Activated CD8-positive, alpha-beta memory T cell treated with anti-CD3 and anti-CD28 coated beads, Interleukin-2, amount 50 U/mL, for 48 hours (primary cell): ENCODE measurements around the gene LONRF2.

Source experiments
- DNase-seq: peaks from one replicate; pipeline ENCODE4 v3.0.0-alpha.2; 2020

The LONRF2 gene

GRCh38 chr2:100299548-100299947, 22.8 kb downstream of the LONRF2 start:
- DNase-seq = no peak

GRCh38 chr2:100297511-100297910, 24.8 kb downstream of the LONRF2 start:
- DNase-seq = no peak

DNA sequence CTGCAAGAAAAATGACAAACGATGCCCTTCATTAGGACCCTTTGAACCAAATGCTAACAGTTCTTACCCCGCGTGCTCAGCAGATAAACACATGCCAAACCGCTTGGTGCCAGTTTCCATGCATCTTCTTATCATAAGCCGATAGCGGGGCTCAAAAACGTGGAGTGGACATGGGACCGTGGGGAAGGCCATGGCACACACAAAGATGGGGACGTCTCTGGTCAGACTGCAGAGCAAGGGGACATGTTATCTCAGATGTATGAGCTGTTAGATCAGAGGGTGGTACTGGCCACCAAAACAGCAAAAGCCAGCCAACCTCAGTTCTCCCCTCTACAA, 28.2 kb downstream of the LONRF2 start:
- DNase-seq = no peak

DNA sequence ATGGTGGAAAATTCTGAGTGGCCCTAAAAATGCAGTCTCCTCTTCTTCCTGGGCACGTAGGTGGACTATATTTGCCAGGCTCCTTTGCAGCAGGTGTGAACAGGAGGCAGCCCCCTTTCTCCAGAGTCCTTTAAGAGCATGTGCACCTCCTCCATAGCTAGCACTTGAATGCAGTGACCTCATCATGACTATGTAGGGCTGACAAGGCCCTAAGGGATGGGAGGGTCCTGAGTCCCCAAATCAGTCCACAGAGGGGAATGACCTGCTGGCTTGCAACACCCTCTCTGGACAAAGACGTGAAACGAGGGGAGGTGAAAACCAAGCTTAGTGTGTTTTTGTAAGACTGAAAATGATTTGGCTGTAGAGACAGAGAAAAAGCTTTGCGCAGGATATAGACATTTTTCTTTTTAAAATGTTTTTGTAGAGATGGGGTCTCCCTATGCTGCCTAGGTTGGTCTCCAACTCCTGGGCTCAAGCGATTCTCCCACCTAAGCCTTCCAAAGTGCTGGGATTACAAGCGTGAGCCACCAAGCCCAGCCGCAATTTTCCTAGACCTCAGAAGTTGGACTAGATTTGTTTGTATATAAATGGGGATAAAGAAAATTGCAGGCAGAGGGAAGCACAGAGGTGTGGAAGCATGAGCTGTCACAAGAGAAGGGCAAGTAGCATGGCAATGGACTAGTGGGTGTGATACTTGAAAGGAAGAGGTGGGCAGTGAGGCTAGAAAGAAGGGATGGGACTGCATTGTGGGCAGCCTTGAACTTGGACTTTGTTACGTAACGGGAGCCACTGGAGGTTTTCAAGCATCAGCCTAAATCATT, 28.8 kb downstream of the LONRF2 start:
- DNase-seq = no peak

- peak; percentile 60 for DNase-seq
These were observed 30.2 kb downstream of the LONRF2 start for GRCh38 chr2:100292022-100292580.

DNA sequence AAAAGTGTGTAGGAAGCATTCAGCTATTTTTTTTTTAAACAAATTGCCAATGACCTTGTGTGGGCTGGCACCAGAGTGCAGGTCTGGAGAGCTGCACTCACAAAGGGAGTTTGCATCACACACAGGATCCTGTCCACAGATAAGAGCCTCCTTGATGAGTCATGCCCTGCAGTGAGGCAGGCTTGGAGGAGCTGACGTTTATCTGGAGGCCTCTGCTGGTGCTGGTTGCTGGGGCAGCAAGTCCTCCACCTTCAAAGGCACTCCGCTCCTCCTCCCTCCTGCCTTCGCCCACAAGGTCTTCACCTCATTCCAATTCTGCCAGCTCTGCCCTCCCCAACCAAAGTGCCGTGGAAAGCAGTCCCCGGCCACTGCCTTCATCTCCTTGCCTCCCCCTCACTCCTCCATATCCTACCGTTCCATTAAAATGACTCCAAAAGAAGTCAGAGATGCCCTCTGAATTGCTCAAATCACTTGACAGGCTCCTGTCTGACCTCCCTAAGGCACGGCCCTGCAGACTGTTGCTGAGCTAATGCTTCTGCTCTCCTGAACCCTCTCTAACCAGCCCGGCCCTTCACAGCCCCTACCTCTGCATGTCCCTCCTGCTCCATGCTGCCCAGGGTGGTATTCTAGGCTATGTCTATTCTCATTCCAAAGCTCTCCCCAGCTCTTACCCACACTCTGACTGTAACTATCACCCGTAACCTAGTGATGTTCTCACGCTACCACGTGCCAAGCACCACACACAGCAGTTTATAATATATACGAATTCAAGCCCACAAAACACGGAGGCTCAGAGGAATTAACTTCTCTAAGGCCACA, 30.9 kb downstream of the LONRF2 start:
- DNase-seq = peak; percentile 69

DNA sequence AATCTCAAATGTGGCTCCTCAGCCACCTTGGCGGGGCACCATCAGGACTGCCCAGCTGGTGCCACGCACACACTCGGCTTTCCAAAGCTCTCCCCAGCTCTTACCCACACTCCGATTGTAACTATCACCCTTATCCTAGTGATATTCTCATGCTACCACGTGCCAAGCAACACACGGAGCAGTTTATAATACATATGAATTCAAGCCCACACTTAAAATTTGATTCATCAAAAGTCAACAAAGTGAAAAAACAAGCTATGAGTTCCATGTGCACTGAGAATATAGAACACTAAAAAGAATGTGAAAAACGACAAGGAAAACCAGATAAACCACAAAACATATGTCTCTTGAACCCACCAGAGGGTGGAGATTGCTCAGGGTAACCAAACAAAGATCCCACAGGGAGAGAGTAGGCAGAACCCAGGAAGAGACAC, 31.6 kb downstream of the LONRF2 start:
- DNase-seq = no peak

GRCh38 chr2:100289020-100289419, 33.3 kb downstream of the LONRF2 start:
- no peak for DNase-seq

DNA sequence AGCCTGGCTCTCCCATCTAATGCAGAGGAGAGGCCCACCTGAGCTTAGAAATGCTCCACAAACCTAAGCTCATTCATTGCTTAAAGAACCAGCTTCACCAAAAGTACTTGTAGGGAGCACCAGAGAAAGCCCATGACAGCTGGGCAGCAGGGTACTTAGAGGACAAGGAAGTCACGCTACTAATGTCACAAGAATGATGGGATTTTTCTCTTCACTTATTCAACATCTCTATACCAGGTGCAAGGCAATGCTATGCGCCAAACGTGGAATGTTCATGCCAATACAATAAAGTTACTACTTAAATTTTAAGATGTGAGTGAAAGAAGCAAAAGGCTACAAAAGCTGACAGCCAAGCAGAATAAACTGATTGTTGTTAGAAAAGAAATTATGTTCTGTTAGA, 36.0 kb downstream of the LONRF2 start:
- no peak for DNase-seq

GRCh38 chr2:100285691-100286090, 36.6 kb downstream of the LONRF2 start:
- DNase-seq = no peak

GRCh38 chr2:100285011-100285410, 37.3 kb downstream of the LONRF2 start:
- DNase-seq = no peak

DNA sequence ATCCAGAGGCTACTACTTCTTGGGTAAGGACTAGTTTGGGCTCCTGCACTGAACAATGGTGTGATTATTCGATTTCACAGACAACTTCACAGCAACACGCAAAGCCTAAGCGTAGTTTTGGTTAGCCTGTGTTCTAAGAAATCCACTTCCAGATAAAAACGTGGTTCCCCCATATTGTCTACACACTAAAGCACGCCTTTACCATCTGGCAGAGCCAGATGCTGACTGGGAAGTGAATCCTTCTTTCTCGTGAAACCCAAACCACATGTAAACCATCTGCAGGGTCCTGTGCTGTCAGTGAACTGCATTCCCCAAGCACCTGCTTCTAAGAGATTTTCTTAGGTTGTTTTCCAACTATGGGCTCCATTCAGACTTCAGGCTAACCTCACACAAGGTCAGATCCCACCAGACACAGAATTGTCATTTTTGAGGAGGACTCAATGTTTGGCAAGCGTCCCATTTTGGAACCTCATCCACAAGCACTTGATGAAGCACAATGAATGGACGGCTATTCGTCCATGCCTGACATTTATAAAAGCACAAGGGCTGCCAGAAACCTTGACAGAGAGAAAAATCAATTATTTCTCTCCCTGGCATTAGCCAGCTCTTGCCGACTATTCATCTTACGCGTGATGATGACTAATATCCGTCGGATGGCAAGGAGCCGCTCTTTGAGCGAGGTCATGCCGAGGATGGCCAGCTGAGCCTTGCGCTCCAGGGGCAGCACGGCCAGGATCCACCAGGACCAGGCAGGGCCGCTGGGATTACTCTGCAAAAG, 38.4 kb downstream of the LONRF2 start:
- DNase-seq = no peak

DNA sequence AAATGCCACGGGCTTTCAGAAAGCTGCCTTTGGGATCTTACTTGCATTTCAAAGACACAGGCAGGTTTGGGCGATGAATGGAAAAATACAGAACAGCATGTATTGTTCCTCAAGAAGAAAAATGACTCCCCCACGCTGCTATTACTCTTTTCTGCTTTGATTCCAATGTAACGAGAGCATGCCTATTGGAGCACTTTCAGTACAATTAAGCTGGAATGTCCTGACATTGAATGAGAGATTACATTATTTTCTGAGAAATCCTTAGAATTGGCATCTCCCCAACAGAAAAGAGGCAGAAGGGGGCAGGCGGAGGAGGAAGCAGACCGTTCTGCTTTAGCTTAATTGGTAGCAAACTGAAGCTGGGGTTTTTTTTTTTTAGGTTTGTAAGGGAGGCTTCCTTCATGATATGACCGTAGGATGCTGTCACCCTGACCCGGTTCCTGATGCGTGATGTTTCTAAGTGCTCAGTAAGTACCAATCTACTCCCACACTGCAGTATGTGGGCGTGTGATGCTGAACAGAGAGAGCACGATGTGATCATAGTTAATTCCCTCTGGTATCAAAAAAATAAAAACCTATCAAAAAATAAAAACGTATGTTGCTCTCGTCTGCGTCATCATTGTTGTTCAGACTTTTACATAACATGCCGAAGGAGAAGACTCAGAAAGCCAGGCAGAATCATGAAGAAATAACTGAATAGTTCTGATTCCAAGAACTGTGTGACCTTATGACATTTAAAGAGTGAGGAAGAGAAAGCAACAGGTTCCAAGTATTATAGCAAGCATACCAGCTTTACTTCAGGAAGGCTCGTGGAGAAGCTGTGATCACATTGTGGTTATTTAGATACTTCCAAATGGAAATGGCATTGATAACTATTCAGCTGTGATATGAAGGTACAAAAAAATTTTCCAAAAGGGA, 40.5 kb downstream of the LONRF2 start:
- no peak for DNase-seq

GRCh38 chr2:100279586-100280534, 42.4 kb downstream of the LONRF2 start:
- no peak for DNase-seq

DNA sequence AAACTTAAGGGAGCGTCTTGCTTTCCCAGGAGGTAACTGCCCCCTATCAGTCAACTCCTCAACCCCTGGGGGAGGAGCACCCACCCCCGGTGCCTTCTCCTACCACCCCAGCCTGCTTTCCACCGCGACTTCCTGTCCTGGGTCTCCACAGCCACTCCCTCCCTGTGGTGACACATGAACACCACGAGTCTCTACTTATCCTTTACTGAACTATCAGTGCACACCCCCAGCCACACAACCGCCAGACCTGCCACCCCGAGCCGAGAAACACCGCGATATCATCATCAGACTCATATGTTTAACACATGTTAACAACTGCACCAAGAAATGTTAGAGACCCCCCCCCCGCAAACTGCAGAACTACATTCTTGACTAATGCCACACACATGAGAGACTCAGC, 43.3 kb downstream of the LONRF2 start:
- DNase-seq = no peak

DNA sequence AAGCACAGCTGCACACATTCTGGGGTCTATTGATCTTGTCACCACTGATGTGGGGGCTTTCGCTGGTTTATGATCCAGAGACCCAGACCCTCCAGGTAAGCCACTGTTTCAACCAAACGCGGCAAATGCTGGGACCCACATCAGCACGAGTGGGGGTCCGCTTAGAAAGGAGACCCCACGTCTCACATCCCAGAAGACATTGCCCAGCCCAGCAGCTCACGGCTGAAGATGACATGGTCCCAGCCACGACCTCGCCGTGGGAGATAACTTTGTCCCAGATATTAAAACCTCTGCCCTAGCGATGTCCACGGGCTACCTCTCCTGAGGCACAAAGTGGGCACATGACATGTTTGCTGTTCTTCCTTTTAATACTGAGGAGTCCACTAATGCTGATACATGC, 43.8 kb downstream of the LONRF2 start:
- DNase-seq = no peak

DNA sequence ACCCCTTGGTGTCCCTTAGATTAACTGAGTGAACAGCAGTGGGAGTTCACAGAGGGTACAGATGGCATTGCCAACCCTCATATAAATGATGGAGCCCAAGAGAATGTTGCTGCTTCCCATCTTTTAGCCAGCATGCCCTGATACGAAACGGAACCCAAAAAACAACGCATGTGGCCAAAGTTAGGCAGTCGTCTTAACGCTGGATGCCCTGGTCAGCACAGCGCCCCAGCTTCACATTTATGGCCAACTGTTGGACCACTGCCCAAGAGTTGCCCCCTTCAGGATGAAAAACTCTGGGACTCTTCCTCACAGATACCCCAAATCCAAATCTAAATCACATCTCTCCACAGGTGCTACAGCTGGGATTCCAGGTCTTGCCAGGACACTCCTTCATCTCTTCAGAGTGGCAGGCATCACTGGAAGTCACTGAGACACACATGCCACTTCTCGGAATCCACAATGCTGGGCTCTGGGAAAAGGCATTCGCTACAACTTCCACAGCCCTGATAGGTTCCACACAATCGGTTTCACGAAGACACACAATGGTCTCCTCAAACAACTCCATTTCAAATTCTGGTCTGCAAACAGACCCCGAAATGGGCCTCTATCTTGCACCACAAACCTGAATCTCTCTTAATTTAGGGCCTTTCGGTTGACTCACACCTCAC, 44.6 kb downstream of the LONRF2 start:
- DNase-seq = no peak

DNA sequence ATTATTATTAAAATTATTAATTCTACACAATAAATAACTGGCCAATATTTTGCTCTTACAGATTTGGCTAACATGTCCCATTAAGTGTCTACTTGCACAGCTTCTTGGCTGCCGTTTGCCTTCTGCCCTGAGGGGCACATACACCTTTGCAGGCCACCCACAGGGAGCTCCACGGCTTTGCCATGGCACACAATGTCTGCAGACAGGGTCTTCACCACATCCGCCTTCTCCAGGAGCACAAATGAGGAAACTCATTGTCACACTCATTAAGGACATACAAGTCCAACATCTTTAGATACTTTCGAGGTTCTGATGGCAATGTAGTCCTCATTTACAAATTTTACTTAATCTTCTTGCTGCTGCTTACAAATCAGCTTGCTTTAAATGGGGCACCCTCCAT, 45.6 kb downstream of the LONRF2 start:
- no peak for DNase-seq

DNA sequence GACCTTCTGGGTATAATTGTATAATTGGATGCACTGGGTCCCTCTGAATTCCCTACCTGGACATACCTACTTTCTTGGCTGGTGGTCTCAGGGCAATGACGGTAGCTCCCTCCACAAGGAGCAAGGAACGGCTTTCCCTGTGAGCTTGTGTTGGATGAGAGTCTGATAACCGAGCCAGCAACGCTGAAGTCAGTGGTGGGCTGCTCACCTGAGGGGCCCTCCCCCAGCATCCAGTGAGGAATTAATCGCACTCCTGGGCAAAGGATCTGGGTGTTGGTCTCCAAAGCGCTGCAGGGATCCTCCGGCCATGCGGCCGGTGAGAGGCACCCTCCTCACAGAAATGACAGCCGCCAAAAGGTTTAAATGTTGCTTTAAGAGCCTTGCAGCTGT, 47.1 kb downstream of the LONRF2 start:
- no peak for DNase-seq

GRCh38 chr2:100274566-100275199, 47.6 kb downstream of the LONRF2 start:
- no peak for DNase-seq
